ENCODE data around the gene CD274. TPM values are rescaled to one million over a fixed set of nuclear protein-coding genes. Genes with fewer than 3 reads are reported as not detected.

The CD274 gene
- total RNA-seq, 1 donor from 2014 or later = not detected

- Mint-ChIP-seq H3K9me3 (ENCODE audit: unreplicated experiment) (no peaks in the 10 kb centered on the region), H3K36me3 (ENCODE audit: unreplicated experiment) (no peaks in the 10 kb centered on the region), H3K4me1 (ENCODE audit: low read depth, unreplicated experiment) (peaks cover 4% of the 10 kb centered on the region), H3K27me3 (ENCODE audit: unreplicated experiment) (peaks cover 2% of the 10 kb centered on the region), H3K4me3 (ENCODE audit: unreplicated experiment) (no peak overlapping the region), H3K27ac (ENCODE audit: unreplicated experiment) (no peak overlapping the region)
- DNase-seq = no peak
- TF ChIP-seq CTCF (IDR thresholded peaks at IDR 0.05; ENCODE audit: partially characterized antibody, unreplicated experiment) = no peak
These were observed 1.6 kb upstream of the CD274 start for GRCh38 chr9:5448461-5449435.

GRCh38 chr9:5449521-5450358 lies 602 bp upstream of the CD274 start:
- TF ChIP-seq CTCF (IDR thresholded peaks at IDR 0.05; ENCODE audit: partially characterized antibody, unreplicated experiment) = no peak
- Mint-ChIP-seq H3K9me3 (ENCODE audit: unreplicated experiment) (no peaks in the 10 kb centered on the region), H3K27ac (ENCODE audit: unreplicated experiment) (no peak overlapping the region), H3K36me3 (ENCODE audit: unreplicated experiment) (no peaks in the 10 kb centered on the region), H3K27me3 (ENCODE audit: unreplicated experiment) (peaks cover 2% of the 10 kb centered on the region), H3K4me3 (ENCODE audit: unreplicated experiment) (peak overlapping the region; percentile 75), H3K4me1 (ENCODE audit: low read depth, unreplicated experiment) (peaks cover 4% of the 10 kb centered on the region)
- DNase-seq = no peak

- no peaks in the 10 kb centered on the region for H3K36me3 Mint-ChIP-seq (ENCODE audit: unreplicated experiment)
- H3K27me3 Mint-ChIP-seq (ENCODE audit: unreplicated experiment) = peaks cover 2% of the 10 kb centered on the region
- no peak for TF ChIP-seq CTCF (IDR thresholded peaks at IDR 0.05; ENCODE audit: partially characterized antibody, unreplicated experiment)
- DNase-seq = no peak
- H3K4me1 Mint-ChIP-seq (ENCODE audit: low read depth, unreplicated experiment) = peaks cover 3% of the 10 kb centered on the region
- no peak overlapping the region for H3K4me3 Mint-ChIP-seq (ENCODE audit: unreplicated experiment)
- H3K9me3 Mint-ChIP-seq (ENCODE audit: unreplicated experiment) = no peaks in the 10 kb centered on the region
- H3K27ac Mint-ChIP-seq (ENCODE audit: unreplicated experiment) = no peak overlapping the region
These were observed 1.9 kb downstream of the CD274 start for GRCh38 chr9:5452286-5452609.

- TF ChIP-seq CTCF (IDR thresholded peaks at IDR 0.05; ENCODE audit: partially characterized antibody, unreplicated experiment) = no peak
- H3K27me3 Mint-ChIP-seq (ENCODE audit: unreplicated experiment) = peaks cover 2% of the 10 kb centered on the region
- H3K4me1 Mint-ChIP-seq (ENCODE audit: low read depth, unreplicated experiment) = no peaks in the 10 kb centered on the region
- H3K9me3 Mint-ChIP-seq (ENCODE audit: unreplicated experiment) = no peaks in the 10 kb centered on the region
- DNase-seq = no peak
- H3K27ac Mint-ChIP-seq (ENCODE audit: unreplicated experiment) = no peak overlapping the region
- no peaks in the 10 kb centered on the region for H3K36me3 Mint-ChIP-seq (ENCODE audit: unreplicated experiment)
- no peak overlapping the region for H3K4me3 Mint-ChIP-seq (ENCODE audit: unreplicated experiment)
These were observed 2.7 kb downstream of the CD274 start for GRCh38 chr9:5453004-5453403.
